Esophagus squamous epithelium (tissue), 5 donors: ENCODE results near the gene TH. TPM values are rescaled to one million over a fixed set of nuclear protein-coding genes. Genes with fewer than 3 reads are reported as not detected.

ENCODE experiments used
- DNase-seq: peaks from one replicate; lab custom pipeline; 2025; lab: John Stamatoyannopoulos, UW
- H3K27ac ChIP-seq, 4 donors: fragments of 200-600 bp; sonication (generic); one replicate each; pipeline ENCODE4 v1.5.1; 2016 to 2019; ENCODE audit warnings: mild to moderate bottlenecking in 1 of 4
- H3K27me3 ChIP-seq, 4 donors: fragments of 200-600 bp; sonication (generic); 1 replicate in 3 of 4; 2 replicates in 1 of 4; pipeline versions ENCODE4 v1.5.1 to v1.6.0; 2017 to 2021; ENCODE audit warnings: antibody characterized with exemption in 1 of 4
- H3K36me3 ChIP-seq, 3 donors: fragments of 200-600 bp; sonication (generic); one replicate each; pipeline ENCODE4 v1.5.1; 2016 to 2019
- H3K4me1 ChIP-seq, 3 donors: fragments of 200-600 bp; sonication (generic); one replicate each; pipeline ENCODE4 v1.5.1; 2017 to 2019
- H3K4me3 ChIP-seq, 4 donors: fragments of 200-600 bp; sonication (generic); 1 replicate in 3 of 4; 2 replicates in 1 of 4; pipeline ENCODE4 v1.5.1; 2016 to 2019; ENCODE audit warnings: mild to moderate bottlenecking in 2 of 4, moderate library complexity in 1 of 4
- H3K9me3 ChIP-seq, 3 donors: fragments of 200-600 bp; sonication (generic); one replicate each; pipeline ENCODE4 v1.5.1; 2016 to 2019
- POLR2A ChIP-seq, 4 donors: fragments of 450-650 bp; IDR thresholded peaks; one replicate each; pipeline ENCODE4 v1.6.1; 2017; ENCODE audit warnings: antibody characterized with exemption in 4 of 4, mild to moderate bottlenecking in 4 of 4, moderate library complexity in 3 of 4
- WGBS, 2 donors: methylation state at CpG; one replicate each; pipeline ENCODE4 v1.1.5; 2018; 5-methylcytosine and 5-hydroxymethylcytosine counted together
- intact Hi-C: fragments of 100-400 bp; cut with DNase I; formaldehyde crosslinking; loops from one replicate; pipeline ENCODE4 v1.15.0; 2022
- total RNA-seq, 4 donors: library from RNA; depleted of rRNA; stranded (reverse); fragments of >200 nt; gene quantifications; one replicate each; pipeline ENCODE4 v1.1.0, GENCODE V29; 2016
- TF ChIP-seq, protein P1 (sequence below), 6 experiments: fragments of 450-650 bp in 4 of 6; fragments of 200-600 bp in 2 of 6; sonication (generic) in 2 of 6; IDR thresholded peaks; one replicate each; pipeline ENCODE4 v1.5.1; 2016 to 2019; ENCODE audit warnings: antibody characterized with exemption in 6 of 6, mild to moderate bottlenecking in 4 of 6, moderate library complexity in 4 of 6
- donor health status: DM: yes; HTN: yes; CAD: no.

Gene TH
- total RNA-seq, 4 donors from 2014 or later = 0.34 to 0.76 TPM; not detected in 2

DNA sequence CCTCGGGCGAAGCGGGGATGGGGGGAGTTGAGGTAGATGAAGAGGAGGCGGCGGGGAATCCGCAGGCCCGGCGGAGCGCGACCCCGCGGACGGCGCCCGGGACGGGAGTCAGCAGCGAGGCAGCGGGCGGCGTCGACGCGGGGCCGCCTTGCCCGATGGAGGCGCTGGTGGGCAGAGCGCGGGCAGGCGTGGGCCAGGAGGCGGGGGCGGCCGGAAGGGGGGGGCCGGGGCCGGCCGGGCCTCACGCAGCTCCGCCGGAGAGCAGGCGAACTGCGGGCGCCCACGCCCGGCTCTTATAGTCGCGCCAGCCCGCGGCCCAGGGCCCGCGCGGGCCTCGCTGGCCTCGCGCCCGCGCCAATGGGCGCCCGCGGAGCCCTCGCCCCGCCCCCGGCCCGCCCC is 32.5 kb downstream of the TH start, which contains the start of gene IGF2:
Gene IGF2, minus strand, starts transcription at position 267 of the 399 bp plus-strand sequence. CDS start 3,866 bp downstream, outside the sequence.
- H3K9me3 ChIP-seq = no peaks in the 10 kb centered on the region
- no peaks in the 10 kb centered on the region for H3K36me3 ChIP-seq
- DNase-seq = no peak
- peak within 1 kb of the TSS in 2 of 4 donors; percentile 42 to 49 for H3K27ac ChIP-seq
- no peak for TF ChIP-seq POLR2A (IDR thresholded peaks at IDR 0.05)
- TF ChIP-seq, protein P1, sequence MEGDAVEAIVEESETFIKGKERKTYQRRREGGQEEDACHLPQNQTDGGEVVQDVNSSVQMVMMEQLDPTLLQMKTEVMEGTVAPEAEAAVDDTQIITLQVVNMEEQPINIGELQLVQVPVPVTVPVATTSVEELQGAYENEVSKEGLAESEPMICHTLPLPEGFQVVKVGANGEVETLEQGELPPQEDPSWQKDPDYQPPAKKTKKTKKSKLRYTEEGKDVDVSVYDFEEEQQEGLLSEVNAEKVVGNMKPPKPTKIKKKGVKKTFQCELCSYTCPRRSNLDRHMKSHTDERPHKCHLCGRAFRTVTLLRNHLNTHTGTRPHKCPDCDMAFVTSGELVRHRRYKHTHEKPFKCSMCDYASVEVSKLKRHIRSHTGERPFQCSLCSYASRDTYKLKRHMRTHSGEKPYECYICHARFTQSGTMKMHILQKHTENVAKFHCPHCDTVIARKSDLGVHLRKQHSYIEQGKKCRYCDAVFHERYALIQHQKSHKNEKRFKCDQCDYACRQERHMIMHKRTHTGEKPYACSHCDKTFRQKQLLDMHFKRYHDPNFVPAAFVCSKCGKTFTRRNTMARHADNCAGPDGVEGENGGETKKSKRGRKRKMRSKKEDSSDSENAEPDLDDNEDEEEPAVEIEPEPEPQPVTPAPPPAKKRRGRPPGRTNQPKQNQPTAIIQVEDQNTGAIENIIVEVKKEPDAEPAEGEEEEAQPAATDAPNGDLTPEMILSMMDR (IDR thresholded peaks at IDR 0.05) = no peak
- peaks cover 7 to 61% (median 36%) of the 10 kb centered on the region in 3 donors for H3K4me1 ChIP-seq
- whole genome bisulfite sequencing, 2 donors = 0% methylated on average over 6 of the region's 62 CpGs; no CpG with 5 or more reads in 1 of the 2 donors
- intact Hi-C loops = no loop called here
- H3K4me3 ChIP-seq = peak within 1 kb of the TSS; percentile 10 to 65 (median 35)
- H3K27me3 ChIP-seq = peaks cover 31 to 100% (median 42%) of the 10 kb centered on the region in 4 donors

DNA sequence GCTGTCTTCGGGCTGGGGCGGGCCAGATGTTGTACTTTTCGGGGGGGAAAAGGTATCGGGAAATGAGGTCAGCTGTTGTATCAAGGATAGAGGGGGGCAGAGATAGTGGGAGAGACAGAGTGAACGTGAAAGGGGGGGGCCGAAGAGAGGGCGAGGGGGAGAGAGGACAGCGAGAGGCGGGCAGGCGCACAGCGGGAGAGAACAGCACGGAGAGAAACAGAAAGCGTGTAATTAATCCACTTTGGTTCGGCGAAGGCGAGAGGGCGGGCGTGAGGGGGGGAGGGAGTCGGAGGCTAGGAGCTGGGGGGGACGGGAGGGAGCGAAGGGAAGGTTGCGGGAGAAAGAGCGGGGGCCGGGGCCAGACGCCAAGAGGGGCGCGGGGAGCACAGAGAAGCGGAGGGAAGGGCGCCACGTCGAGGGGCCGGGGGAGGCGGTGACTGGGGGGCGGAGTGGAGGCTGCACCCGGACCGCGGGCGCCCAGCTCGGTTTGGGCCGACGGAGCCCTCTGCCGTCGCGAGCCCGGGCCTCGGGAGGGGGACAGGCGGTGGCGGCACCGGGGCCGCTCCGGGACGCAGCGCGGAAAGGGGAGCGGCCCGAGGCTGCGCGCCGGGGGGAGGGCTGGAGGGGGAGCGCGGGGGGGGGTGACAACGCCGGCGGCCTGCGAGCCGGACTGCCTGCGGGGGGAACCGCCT is 33.0 kb downstream of the TH start:
- H3K36me3 ChIP-seq = no peaks in the 10 kb centered on the region
- H3K27ac ChIP-seq = peak overlapping the region in 2 of 4 donors; percentile 42 to 49
- intact Hi-C loops = no loop called here
- 1 to 3% methylated on average over 14 to 22 of the region's 68 CpGs for WGBS, 2 donors
- TF ChIP-seq, protein P1 (IDR thresholded peaks at IDR 0.05) = no peak
- TF ChIP-seq POLR2A (IDR thresholded peaks at IDR 0.05) = no peak
- no peaks in the 10 kb centered on the region for H3K9me3 ChIP-seq
- no peak for DNase-seq
- peaks cover 6 to 56% (median 32%) of the 10 kb centered on the region in 3 donors for H3K4me1 ChIP-seq
- peak overlapping the region; percentile 10 to 65 (median 35) for H3K4me3 ChIP-seq
- H3K27me3 ChIP-seq = peaks cover 27 to 100% (median 39%) of the 10 kb centered on the region in 4 donors

DNA sequence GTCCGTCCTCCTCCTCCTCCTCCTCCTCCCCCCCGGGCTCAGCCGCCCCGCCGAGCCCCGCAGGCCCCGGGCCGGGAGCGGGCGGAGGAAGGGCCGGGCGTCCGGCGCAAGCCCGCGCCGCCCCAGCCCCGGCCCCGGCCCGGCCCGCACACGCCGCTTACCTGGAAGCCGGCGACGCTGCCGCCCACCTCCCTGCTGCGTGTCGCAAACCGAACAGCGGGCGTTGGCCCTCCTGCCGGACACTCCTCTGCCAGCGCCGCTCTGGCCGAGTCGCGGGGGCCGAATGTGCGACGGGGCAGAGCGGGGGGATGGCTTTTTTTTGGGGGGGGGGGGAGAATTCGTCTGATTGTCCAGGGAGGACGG is 33.6 kb downstream of the TH start:
- Histone ChIP-seq H3K36me3 (no peaks in the 10 kb centered on the region), H3K27ac (peak overlapping the region in 2 of 4 donors; percentile 42 to 49), H3K27me3 (peaks cover 27 to 100% (median 35%) of the 10 kb centered on the region in 4 donors), H3K4me1 (peaks cover 6 to 50% (median 30%) of the 10 kb centered on the region in 3 donors), H3K4me3 (peak overlapping the region in 3 of 4 donors; percentile 28 to 65 (median 42)), H3K9me3 (no peaks in the 10 kb centered on the region)
- DNase-seq = no peak
- intact Hi-C loops = no loop called here
- WGBS, 2 donors = 0% methylated on average over 1 of the region's 44 CpGs; no CpG with 5 or more reads in 1 of the 2 donors
- TF ChIP-seq, protein P1 (IDR thresholded peaks at IDR 0.05) = no peak
- TF ChIP-seq POLR2A (IDR thresholded peaks at IDR 0.05) = no peak

DNA sequence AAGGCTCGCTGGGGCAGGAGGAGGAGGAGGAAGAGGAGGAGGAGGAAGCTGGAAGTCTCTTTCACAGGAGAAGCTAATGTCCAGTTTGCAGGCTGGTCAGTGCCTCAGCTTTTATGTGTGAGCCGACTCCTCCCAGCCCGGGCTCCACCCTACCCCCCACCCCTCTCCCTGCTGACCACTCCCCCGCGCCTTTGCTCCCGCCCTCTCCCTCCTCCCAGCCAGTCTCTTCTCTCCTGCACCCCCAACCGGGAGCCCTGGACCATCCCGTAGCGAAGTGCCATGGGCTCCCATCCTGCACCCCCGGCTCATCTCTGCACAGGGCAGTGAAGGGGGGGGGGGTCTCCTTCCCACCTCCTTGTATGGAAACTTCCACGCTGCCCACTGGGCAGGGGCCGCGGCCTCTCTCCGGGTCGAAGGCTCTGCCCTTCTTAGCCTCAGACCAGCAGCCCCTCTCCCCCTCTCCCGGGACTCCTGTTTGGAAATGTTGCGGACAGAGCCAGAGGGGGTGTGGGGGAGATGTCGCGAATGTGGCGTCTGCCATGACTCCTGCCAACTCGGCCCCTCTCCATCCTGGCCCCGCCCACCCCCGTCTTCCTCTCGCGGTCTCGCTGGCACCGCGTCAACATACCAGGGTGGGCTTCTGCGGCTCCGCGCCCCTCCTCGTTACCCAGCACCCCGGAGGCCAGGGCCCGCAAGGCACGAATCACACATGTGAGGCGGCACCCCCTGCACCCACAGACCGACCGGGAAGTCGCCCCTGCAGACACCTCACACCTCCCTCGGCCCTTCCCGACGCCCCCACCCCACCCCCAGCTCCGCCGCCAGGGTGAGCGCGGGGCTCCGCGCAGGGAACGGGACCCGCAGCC is 34.2 kb downstream of the TH start:
- peaks cover 6 to 44% (median 30%) of the 10 kb centered on the region in 3 donors for H3K4me1 ChIP-seq
- peak overlapping the region in 3 of 4 donors; percentile 28 to 65 (median 42) for H3K4me3 ChIP-seq
- H3K36me3 ChIP-seq = no peaks in the 10 kb centered on the region
- intact Hi-C loops = no loop called here
- no peak for DNase-seq
- TF ChIP-seq POLR2A (IDR thresholded peaks at IDR 0.05) = no peak
- TF ChIP-seq, protein P1 (IDR thresholded peaks at IDR 0.05) = no peak
- H3K9me3 ChIP-seq = no peaks in the 10 kb centered on the region
- peaks cover 27 to 100% (median 29%) of the 10 kb centered on the region in 4 donors for H3K27me3 ChIP-seq
- peak overlapping the region in 2 of 4 donors; percentile 42 to 49 for H3K27ac ChIP-seq
- 0 to 8% methylated on average over 5 to 11 of the region's 50 CpGs for WGBS, 2 donors
